Endothelial cell (in vitro differentiated cells): Measurements from ENCODE around the gene STK32C. TPM values are rescaled to one million over a fixed set of nuclear protein-coding genes. Genes with fewer than 3 reads are reported as not detected.

Experiments
- DNase-seq: peaks from one replicate; pipeline ENCODE4 v3.0.0; 2021; ENCODE audit warnings: low spot score
- H3K27ac Mint-ChIP-seq: one replicate; pipeline ENCODE4 v1.8.0; 2021; ENCODE audit warnings: mixed read lengths, inconsistent platforms; ENCODE audit not compliant: unreplicated experiment
- H3K27me3 Mint-ChIP-seq: one replicate; pipeline ENCODE4 v1.8.0; 2021; ENCODE audit warnings: mild to moderate bottlenecking, moderate library complexity, mixed read lengths, inconsistent platforms; ENCODE audit not compliant: unreplicated experiment
- H3K36me3 Mint-ChIP-seq: one replicate; pipeline ENCODE4 v1.8.0; 2021; ENCODE audit warnings: mild to moderate bottlenecking, low read depth, mixed read lengths, inconsistent platforms; ENCODE audit not compliant: unreplicated experiment
- H3K4me1 Mint-ChIP-seq: one replicate; pipeline ENCODE4 v1.8.0; 2021; ENCODE audit warnings: mild to moderate bottlenecking, mixed read lengths, inconsistent platforms; ENCODE audit not compliant: unreplicated experiment
- H3K4me3 Mint-ChIP-seq: one replicate; pipeline ENCODE4 v1.8.0; 2021; ENCODE audit warnings: mild to moderate bottlenecking, mixed read lengths, inconsistent platforms; ENCODE audit not compliant: unreplicated experiment
- H3K9me3 Mint-ChIP-seq: one replicate; pipeline ENCODE4 v1.8.0; 2021; ENCODE audit warnings: mixed read lengths, inconsistent platforms; ENCODE audit not compliant: unreplicated experiment
- total RNA-seq: library from RNA; stranded (reverse); fragmentation: NEBNext Ultra II Directional; extraction: Animal tissue kit (Norgen Biotek cat#: 25700); gene quantifications from one replicate; pipeline ENCODE4 v1.2.1, GENCODE V29; 2021; ENCODE audit not compliant: unreplicated experiment
- TF ChIP-seq, protein P1 (sequence below): fragments of 200-600 bp; sonication (generic); IDR thresholded peaks from one replicate; pipeline ENCODE4 v1.5.0; 2021; ENCODE audit warnings: antibody characterized with exemption; ENCODE audit not compliant: unreplicated experiment

STK32C gene
- total RNA-seq, 1 donor from 2014 or later, result 12.6 TPM

DNA sequence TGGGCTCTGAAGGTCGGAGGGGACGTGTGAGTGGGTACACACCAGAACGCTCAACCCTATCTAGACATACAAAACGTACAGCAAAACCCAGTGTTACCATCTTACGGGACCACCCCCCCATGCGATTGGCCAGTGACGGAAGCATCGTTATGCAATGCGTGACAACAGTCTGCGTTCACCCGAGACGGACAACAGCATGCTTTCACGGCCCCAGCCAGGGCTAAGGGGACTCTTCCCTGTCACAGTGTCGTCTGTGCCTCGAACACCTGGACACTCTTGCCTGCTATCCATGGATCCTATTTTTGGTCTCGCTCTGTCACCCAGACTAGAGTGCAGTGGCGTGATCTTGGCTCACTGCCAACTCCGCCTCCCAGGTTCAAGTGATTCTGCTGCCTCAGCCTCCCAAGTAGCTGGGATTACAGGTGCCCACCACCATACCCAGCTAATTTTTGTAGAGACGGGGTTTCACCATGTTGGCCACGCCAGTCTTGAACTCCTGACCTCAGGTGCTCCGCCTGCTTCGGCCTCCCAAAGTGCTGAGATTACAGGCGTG, 97.7 kb downstream of the STK32C start:
- H3K4me3 Mint-ChIP-seq, result no peak overlapping the region
- no peaks in the 10 kb centered on the region for H3K9me3 Mint-ChIP-seq
- no peak overlapping the region for H3K27ac Mint-ChIP-seq
- no peak for DNase-seq
- peaks cover 7% of the 10 kb centered on the region for H3K27me3 Mint-ChIP-seq
- TF ChIP-seq, protein P1, sequence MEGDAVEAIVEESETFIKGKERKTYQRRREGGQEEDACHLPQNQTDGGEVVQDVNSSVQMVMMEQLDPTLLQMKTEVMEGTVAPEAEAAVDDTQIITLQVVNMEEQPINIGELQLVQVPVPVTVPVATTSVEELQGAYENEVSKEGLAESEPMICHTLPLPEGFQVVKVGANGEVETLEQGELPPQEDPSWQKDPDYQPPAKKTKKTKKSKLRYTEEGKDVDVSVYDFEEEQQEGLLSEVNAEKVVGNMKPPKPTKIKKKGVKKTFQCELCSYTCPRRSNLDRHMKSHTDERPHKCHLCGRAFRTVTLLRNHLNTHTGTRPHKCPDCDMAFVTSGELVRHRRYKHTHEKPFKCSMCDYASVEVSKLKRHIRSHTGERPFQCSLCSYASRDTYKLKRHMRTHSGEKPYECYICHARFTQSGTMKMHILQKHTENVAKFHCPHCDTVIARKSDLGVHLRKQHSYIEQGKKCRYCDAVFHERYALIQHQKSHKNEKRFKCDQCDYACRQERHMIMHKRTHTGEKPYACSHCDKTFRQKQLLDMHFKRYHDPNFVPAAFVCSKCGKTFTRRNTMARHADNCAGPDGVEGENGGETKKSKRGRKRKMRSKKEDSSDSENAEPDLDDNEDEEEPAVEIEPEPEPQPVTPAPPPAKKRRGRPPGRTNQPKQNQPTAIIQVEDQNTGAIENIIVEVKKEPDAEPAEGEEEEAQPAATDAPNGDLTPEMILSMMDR, result no peak
- no peaks in the 10 kb centered on the region for H3K4me1 Mint-ChIP-seq
- H3K36me3 Mint-ChIP-seq, result no peaks in the 10 kb centered on the region

GRCh38 chr10:132209130-132209529, 98.6 kb downstream of the STK32C start:
- Mint-ChIP-seq H3K27ac (no peak overlapping the region), H3K9me3 (no peaks in the 10 kb centered on the region), H3K36me3 (no peaks in the 10 kb centered on the region), H3K4me3 (no peak overlapping the region), H3K4me1 (no peaks in the 10 kb centered on the region), H3K27me3 (peaks cover 8% of the 10 kb centered on the region)
- TF ChIP-seq, protein P1, result no peak
- DNase-seq, result no peak

DNA sequence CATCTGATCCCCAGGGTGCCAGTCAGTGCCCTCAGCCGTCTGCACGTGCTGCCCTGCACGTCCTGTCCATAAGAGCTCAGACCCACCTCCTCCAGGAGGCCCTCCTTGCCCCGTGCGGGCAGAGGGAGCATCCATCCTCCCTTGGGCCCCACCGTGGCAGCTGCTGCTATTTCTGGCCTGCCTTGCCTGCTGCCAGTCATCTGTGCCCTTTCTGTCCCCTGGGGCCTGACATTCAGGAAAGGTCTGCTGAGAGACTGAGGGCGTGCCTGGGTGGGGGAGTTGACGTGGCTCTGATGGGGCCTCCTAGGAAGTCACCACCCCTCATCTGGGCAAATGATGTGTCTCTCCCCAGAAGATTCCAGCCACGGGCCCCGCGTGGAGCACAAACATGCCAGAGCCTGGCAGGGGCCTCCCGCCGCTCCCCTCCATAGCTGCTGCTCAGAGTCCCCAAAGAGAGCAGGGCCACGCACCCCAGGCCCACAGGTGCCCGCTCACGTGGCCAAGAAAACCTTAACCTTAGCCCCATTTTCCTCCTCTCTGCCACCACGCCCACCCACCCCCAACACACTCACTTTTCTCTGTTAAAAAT, 99.2 kb downstream of the STK32C start:
- Mint-ChIP-seq H3K4me3 (no peak overlapping the region), H3K36me3 (no peaks in the 10 kb centered on the region), H3K27me3 (peaks cover 8% of the 10 kb centered on the region), H3K9me3 (no peaks in the 10 kb centered on the region), H3K27ac (no peak overlapping the region), H3K4me1 (no peaks in the 10 kb centered on the region)
- no peak for DNase-seq
- TF ChIP-seq, protein P1, result no peak

DNA sequence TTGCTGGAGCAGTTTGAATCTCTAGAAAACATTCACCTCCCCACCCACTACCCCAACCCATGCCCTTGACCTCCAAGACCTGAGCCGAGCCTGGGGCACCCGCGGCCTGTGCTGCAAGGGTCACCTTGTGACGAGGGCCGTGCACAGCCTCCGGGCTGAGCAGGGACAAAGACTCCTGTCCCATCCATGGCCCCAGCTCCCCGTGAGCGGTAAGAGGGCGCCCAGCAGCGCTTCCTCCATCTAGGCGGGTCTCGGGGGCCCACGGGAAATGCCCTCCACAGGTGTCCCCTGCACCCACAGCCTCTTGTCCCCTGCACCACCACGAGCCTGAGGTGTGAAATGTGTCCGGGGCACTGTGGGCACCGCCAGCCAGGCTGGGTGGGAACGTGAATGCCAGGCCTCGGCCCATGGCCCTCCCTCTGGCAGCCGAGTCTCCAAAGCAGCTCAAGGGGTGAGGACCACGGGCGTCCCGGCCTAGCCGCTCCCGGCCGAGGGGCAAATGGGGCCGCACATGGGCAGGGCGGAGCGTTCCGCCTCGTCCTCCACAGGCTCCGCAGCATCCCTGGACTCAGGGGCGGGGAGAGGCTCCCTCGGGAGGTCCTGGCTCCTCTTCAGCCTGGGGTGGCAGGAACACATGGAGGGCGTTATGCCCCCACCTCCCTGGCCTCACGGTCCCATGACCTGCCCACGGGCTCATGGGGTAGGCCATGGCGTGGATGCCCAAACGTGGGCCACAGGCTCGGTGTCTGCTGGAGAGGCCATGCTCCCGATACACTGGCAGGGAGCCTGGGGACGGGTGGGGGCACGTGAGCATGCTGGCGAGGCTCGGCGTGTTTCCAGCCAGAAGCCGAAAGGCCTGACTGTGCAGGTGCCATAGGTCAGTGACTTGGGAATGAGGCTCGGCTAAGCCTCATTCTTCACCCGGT, 100.0 kb downstream of the STK32C start:
- Mint-ChIP-seq H3K36me3 (no peaks in the 10 kb centered on the region), H3K4me3 (no peak overlapping the region), H3K4me1 (no peaks in the 10 kb centered on the region), H3K27me3 (peaks cover 8% of the 10 kb centered on the region), H3K27ac (no peak overlapping the region), H3K9me3 (no peaks in the 10 kb centered on the region)
- DNase-seq, result no peak
- TF ChIP-seq, protein P1, result no peak
